GM19397 (cell line): ENCODE measurements around the gene GRAMD2B.
A peak's percentile ranks its signal among the peaks of the same experiment; 100 is the strongest.
"Not testable (repeated sequence)": the region's sequence is repeated elsewhere in the genome, so short reads cannot be mapped to it uniquely, and the experiment has no call there.

ENCODE experiments used
- ATAC-seq: cut with Tn5 transposase; IDR thresholded peaks from one replicate; pipeline ENCODE4 v1.9.1; 2021; ENCODE audit warnings: mild to moderate bottlenecking, moderate library complexity; ENCODE audit not compliant: unreplicated experiment

Gene GRAMD2B

DNA sequence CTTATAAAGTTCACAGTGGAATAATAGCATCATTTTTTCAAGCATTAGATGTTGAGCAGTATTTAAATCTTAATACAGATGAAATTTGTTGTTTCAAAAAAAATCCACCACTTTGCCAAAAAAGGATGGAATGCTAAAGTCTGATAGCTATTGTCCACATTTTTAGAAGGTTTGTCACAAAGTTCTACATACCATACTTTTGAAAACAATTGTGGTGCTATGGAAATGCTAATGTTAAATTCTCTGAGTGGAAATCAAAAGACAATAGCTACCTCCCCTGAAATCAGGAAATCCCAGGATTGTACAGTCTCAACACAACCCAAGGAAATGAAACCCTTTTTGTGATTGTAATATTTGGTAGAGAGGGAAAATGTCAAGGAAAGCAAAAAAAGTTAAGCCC lies 19.3 kb upstream of the GRAMD2B start:
- ATAC-seq = no peak

DNA sequence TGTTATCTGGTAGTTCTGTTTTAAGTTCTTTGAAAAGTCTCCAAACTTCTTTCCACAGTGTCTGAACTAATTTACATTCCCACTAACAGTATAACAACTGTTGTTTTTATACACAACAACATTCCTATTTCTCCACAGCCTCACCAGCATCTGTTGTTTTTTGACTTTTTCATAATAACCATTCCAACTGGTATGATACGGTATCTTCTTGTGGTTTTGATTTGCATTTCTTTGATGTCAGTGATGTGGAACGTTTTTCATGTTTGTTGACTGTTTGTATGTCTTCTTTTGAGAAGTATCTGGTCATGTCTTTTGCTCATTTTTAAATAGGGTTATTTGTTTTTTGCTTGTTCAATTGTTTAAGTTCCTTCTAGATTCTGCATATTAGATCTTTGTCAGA lies 12.6 kb upstream of the GRAMD2B start:
- ATAC-seq = no peak

DNA sequence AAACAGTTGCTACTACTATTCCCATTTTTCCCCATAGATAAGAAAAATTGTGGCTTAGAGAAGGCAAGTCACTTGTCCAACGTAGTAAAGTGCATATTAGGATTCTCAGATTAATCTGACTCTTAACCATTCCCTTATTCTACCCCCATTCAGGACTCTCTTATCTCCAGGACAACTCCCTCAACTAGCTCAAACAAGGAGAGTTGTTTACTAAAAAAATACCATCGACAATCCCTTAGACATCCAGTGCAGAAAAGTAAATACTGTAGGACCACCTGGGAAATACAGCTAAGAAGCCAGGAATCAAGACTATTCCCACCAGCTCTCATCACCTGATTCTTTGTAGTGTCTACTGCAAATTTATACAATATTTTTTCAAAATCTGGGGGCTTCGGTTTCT lies 9.4 kb upstream of the GRAMD2B start:
- no peak for ATAC-seq

DNA sequence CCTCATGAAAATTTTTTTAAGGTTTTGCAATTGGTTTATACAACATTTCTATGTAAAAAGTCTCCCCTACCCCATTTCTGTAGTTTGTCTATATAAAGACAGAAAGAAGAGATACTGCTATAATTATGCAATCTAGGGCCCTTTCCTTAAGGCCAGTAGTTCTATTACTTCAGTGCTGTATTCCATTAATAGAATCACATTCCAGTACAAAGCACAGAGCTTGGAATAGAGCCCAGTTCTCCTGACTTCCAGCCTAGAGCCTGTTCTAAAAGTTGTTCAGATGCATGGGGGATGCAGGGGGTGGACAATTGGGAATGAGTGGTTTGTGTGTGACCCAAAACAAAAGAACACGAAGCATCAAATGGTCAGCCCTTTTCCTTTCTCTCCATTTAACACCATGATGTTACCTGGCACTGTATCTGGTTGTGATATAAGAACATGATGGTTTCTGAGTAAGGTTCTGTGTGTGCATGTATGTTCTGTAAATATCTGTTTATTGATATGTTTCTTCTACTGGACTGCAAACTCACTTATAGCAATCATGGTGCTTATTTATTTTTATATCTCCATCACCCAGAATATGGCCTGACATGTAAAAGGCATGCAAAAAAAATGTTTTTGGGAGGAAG lies 8.2 kb upstream of the GRAMD2B start:
- no peak for ATAC-seq

DNA sequence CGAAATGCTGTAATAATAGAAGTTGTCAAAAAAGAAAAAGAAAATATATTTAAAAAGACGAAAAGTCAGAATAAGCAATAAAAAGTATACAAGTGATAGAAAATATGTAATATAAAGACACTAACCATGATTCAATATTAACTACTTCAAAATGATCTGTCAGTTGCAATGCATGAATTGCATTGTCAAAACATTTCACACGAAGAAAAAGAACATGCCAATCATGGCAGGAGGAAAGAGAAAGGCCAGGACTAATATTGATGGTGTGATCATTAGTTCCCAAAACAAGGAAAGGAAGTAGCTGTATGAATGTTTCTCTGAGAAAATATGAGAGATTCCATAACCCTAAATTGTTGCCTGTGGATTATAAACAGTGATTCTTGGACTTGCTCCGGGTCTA lies 7.4 kb upstream of the GRAMD2B start:
- no peak for ATAC-seq

DNA sequence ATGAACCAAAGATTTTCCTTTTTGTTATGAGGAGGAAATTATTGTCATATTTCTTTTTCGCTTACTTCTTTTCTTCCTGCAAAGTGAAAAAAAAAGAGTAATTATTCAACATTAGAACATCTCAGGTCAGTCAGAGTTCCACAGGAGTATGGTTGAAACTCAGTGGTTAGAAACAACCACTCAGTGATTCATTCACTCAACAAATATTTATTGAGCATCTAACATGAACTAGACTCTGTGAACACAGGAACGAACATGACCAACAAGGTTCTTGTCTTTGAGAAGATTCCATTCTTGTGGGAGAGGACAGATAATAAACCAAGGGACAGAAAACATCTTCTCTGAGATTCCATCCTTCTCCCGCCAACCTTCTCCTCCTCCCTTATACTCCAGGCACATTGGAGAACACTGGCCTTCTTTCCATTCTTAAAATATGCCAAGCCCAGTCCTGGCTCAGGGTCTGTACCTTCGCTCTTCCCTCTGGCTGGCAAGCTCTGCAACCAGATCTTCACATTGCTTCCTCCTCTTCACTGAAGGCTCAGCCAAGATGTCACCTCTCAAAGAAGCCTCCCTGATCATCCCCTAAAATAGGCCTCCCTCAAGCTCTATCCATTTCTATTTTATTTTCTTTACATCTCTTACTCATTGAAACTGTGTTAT lies 6.8 kb upstream of the GRAMD2B start:
- no peak for ATAC-seq

DNA sequence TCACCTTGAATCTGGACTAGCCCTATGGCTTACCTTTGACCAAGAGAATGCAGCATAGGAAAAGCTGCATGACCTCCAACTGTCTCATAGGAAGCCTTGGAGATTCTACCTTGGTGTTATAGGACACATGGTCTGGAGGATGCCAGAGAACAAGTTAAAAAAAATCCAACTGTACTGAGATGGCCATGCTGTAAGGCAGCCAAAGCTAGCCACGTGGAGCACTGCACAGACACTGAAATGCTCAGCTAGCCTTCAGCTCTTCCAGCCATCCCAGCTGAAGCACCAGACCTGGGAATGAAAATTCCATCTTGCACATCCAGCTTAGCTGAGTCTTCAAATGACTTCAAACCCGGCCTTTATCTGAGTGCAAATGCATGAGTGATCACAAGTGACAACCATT lies 6.0 kb upstream of the GRAMD2B start:
- no peak for ATAC-seq

DNA sequence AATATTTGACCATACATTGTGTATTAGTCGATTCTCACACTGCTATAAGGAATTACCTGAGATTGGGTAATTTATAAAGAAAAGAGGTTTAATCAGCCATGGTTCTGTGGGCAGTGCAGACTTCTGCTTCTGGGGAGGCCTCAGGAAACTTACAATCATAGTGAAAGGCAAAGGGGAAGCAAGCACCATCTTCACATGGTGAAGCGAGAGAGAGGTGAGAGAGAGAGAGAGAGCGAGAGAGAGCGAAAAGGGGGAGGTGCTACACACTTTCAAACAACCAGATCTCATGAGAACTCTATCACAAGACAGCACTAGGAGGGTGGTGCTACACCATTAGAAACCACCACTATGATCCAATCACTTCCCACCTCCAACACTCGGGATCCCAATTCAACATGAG lies 4.1 kb upstream of the GRAMD2B start:
- no peak for ATAC-seq

DNA sequence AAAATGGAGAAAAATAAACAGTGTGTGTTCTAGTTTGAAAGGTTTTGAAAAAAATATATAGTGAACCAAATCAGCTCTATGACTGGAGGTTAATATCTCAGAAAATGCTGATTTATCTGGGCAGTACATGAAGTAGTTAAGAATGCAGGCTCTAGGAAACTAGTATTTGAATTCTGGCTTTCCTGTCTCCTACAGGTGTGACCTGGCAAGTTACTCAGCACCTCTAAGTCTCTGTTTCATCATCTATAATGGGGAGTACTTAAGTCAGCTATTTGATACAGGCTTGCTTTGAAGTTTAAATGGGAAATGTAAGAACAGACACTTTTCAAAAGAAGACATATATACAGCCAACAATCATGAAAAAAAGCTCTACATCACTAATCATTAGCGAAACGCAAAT lies 5.2 kb downstream of the GRAMD2B start:
- no peak for ATAC-seq

DNA sequence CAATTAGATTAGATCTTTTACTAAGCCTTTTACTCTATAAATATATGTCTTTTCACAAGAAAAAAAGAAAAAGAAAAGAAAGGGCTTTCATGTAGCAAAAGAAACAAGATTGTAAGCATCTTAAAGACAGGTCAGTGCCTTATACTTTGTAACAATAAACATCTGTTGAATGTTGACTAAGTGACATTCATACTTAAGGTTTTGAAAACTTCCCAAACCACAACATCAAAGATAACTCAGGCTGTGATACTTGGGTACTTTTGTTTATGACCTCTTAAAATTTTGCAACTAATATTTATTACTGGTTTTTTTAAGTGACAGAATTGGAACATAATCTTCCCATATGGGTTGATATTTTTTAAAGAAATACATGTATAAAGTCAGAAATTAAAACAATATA lies 7.4 kb downstream of the GRAMD2B start:
- ATAC-seq = no peak

DNA sequence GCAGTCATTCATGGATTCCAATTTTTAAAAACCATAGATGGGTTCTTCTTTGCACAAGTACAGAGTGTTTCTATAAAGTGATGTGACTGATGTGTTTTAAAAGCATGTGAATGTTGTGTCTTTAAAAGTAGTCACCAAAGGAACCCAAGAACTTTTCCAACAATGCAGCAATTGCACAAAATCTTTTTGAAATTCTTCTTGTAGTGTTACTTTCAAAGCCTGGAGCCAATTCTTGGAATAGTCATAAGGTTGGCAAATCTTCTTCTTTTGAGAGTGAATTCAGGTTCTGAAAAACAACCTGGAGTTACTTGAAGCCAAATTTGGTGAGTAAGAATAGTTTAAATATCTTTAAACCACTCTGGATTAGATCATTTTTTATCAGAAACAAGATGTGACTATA lies 10.5 kb downstream of the GRAMD2B start:
- ATAC-seq = no peak

DNA sequence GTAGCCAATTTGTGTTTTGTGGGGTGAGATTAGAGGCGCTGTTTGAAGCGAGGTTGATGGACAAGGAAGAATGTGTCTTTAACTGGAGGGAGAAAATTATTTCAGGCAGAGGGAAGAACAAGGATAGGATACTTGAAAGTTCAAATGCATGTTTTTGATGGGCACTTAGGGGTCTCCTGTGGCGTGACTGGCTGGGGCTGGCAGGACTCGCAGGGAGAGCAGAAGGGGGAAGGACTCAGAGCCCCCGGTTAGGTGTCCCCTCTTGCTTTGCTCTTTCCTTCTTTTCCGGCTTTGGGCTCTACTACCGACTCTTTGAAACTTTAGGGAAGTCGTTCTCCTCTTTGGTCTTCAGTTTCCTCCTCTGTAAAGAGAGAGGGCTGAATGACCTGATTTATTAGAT lies 12.1 kb downstream of the GRAMD2B start:
- ATAC-seq = no peak

DNA sequence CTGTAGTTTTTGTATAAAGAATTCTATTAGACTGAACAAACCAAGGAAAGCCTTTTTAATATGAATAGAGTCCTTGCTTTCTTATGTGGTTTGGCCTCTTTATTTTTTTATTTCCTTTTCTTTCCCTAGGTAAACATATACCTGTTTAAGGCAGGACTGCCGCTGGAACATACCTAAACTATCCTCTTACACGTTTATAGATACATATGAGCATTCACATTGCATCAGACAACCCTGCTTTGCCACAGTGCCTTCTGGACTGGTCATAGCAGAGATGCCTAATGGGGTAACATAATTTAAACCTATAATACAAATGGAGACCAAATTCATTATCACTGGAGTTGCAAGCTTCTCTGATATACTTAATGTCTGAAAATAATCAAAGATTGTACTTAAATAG lies 12.5 kb downstream of the GRAMD2B start:
- no peak for ATAC-seq

DNA sequence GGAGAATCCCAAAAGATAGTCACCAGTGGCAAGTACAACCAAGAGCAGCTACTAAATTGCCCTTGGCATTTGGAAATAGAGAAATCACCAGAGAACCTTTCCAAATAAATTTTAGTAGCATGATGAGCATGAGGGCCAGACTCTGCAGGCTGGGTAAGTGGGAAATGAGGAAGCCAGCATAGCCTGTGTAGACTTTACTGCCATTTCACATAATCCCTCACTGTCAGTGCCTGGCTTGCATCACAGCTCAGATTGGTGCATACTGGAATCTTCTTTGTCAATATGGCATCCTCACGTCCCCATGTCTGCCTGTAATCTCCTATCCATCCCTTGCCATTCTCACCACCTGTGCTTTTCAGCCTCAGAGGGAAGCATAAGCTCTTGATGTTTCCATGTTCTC lies 14.5 kb downstream of the GRAMD2B start:
- ATAC-seq = no peak

DNA sequence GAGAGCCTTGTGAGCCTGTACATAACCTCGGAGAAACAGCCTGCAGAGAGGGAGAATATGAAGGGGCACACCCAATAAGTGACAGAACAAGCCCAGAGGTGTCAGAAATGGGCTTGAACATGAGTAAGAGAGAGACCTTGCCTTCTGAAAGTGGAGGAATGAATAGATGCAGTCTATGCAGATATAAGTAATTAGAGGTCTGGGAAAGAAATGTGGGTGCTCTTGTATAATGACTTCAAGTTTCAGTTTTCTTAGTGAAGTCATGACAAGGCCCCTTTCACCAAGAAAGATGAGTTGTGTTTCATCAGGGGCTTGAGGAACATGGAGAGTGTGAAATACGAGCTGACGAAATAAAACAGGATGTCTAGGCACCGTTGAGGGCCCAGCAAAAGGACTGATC lies 15.1 kb downstream of the GRAMD2B start:
- peak; percentile 51 for ATAC-seq

DNA sequence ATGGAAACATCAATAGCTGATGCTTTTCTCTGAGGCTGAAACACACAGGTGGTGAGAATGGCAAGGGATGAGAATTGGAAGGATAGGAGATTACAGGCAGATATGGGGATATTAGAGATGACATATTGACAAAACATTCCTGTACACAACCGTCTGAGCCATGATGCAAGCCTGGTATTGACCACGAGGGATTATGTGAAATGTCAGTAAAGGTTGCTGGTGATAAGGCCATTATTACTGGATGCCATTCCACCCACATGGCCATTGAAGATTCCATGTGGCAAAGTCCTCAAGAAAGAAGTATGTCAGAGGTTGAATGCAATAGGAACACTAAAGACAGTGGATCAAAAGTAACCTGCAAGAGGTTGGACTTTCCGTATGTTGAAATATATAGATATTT lies 15.7 kb downstream of the GRAMD2B start:
- no peak for ATAC-seq

DNA sequence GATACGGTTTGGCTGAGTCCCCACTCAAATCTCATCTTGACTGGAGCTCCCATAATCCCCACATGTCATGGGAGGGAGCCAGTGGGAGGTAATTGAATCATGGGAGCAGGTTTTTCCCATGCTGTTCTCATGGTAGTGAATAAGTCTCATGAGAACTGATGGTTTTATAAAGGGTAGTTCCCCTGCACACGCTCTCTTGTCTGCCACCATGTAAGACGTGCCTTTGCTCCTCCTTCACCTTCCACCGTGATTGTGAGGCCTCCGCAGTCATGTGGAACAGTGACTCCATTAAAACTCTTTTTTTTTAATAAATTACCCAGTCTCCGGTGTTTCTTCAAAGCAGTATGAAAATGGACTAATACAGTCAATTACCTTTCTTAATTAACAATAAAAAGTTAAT lies 16.5 kb downstream of the GRAMD2B start:
- not testable (repeated sequence) for ATAC-seq

DNA sequence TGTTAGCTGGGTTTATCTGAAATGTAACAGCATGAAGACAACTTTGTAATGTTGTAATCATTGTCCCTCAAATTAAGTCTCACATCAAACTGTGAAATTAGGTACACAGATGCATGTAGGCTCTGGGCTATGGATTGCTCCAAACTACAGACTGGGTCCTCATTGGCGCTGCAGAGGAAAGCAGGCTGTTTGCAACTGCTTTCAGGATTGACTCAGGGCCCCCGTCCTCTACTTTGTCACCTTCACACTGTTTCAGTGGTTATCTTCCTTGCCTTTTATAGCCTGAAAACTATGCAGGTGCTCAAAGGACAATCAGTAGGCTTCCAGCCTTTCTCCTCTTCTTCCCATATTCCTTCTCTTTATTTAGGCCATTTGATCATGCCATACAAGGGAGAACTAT lies 18.0 kb downstream of the GRAMD2B start:
- ATAC-seq = no peak

DNA sequence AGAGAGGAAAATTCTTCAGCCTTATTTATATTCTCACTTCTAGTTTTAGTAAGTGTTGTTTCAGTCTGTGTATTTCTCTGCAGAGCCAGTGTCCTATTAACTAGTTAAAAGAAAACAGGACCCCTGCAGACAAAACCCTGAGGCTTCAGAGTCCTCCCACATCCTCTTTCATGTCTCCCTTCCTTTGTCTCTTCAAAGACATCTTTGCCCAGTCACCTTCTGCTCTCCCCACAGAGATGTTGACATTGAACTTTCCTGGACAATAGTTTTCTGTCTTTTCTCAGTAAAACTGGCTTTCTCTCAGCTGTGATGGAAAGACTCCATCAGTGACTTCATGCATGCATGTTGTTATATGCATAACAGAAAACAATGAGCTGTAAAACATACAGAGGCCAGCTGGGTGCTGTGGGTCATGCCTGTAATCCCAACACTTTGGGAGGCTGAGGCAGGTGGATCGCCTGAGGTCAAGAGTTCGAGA lies 20.2 kb downstream of the GRAMD2B start:
- ATAC-seq = peak; percentile 94

DNA sequence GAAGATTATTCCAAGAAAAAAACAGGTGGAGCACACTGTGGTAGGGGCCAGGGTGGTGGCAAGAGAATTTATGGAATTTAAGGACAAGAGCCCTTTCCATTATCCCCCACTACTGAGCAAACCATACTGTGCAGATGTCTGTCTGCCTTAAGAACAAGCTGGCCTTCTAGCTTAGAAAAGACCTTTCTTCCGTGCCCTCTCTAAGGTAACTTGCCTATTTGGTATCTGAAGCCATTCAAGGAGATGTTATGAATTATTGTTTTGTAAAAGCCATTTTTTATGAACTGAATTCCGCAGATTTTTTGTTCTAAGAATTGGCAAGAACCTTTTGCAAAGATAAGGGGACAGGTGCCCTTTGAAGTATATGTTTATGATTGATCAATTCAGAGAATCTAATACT lies 20.9 kb downstream of the GRAMD2B start:
- ATAC-seq = no peak

DNA sequence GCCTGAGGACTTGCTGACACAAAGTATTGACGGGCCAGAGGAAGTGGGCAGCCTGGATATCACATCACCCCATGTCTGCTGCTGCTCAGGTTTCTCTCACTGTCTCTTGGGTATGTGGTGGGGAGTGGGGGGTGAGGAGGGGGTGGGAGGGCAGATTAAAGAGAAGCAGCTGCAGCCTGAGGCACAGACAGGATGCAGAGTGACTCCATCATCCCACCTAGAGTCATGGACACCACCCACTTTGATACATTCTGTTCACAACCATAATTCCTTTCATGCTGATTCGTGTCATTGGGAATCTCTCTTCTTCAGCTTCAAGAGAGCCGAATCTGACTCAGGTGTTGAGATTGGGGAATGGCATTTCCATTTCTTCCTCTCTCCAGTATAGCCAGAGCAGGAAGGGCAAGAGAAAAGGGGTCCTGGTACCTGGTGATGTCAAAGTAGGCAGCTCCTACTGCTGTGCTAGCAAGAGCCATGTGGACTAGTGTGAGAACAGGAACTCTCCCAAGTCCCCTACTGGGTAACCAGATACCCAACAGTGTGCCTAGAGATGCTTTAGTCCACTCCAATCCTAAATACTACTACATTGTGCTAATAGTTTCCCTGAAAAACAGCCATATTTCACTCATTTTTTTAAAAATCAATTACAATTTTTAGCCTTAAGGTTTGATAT lies 22.4 kb downstream of the GRAMD2B start:
- ATAC-seq = no peak

DNA sequence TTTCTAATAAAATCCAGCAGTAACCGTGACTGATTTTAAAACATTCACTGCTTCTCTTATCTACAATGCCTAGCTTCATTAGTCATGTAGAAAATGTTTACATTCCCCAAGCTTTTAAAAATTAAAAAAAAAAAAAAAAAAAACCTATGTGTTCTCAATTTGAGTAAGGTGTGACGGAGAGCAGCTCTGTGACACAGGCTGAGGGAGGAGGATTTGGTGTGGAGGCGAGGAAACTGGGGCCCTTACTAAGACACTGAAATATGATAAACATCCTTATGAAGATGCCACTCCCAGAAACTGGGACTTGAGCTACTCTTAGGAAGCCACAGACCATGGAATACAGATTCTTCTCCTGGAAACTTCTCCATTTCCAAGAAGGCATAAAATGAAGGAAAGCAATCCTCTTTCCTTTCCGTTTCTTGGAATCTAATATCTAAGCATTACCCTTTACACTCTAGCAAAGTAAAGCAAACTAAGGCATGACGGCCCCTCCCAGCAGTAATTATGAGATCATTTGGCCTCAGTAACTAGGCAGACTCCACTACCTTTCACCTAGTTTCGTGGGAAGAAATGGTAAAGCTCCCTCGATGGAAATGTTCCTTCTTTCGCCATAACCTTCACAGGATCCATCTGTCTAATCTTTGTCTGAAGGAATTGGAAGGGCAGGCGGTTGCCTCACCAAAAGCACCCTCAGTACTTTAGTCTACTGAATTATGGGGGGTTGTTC lies 23.5 kb downstream of the GRAMD2B start:
- ATAC-seq = no peak
